ENCODE data around the gene GARRE1.
A peak's percentile ranks its signal among the peaks of the same experiment; 100 is the strongest.
"Not testable (repeated sequence)": the region's sequence is repeated elsewhere in the genome, so short reads cannot be mapped to it uniquely, and the experiment has no call there.

Gene GARRE1

DNA sequence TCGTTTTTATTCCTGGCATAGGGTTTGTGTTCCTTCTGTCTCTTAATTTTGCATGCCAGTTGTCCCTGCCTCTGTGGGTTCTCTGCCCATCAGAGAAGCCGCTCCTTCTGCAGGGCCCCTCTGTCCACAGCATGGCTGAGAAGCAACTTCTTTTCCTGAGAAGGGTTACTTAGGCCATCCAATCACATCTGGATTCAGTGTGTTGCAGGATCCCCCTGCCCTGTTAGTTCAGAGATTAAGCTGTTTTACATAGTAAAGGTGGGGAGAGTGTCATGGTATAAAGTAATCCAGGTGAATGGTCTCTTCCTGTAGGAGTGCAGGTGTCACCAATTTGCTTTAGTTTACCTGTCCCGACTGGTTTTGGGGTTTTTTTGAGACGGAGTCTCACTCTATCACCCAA is 22.9 kb upstream of the GARRE1 start:
- no peak for DNase-seq

DNA sequence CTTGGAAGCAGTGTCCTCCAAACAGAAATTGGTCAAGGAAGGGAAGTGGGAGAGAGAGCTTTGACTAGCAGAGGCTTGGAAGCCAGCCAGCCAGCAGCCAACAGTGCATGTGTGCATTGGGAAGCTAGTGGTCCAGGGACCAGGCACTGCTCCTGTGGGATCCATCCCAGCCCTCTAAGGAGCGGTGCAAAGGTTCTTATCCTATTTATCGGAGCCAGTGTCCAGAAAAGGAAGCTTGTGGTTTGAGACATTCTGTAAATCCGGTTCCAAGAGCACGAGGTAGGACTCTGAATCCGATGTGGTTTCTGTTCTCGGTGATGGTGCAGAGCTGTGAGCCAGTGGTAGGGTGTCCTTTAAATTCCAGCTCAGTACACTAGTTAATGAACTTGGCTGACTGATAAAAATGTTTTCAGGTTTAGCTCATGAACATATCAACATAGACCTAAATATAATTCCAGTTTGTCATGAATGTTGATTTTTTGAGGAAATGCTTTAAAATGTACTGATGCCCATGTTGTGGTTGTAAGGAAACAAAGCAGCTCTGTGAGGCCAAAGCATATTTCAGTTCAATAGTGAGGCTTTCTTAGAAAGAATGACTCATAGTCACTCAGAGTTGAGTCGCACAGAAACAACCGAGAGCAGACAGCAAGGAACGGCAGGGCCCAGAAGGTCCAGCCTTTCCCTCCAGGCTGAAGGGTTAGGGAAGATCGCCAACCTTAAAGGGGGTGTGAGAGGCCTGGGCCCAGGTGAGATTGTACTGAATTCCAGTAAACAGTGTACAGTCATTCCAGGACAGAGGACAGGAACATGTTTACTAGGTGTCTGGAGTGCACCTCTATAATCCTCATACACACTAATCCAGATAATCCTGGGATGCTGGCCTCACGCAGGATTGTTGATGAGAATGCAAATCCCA is 21.5 kb upstream of the GARRE1 start:
- DNase-seq, result no peak

DNA sequence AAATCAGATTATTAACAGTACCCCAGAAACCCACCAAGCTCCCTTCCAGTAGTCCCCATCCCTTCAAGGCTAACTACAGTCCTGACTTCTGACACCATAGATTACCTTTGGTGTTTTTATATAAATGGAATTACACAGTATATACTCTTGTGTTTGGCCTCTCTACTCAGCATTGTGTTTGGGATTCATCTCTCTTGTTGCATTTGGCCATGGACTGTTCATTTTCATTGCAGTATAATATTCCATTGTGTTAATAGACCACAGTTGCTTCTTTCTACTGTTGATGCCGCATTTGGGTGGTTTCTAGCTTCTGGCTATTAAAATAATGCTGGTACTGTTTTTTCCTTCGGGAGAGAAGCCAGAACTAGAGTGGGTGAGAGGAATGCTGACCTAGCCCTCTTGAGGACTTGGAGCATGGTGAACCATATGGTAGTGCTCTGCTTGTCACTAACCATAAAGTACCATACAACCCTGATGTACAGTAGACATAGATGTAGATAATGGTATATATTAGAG is 18.9 kb upstream of the GARRE1 start:
- DNase-seq, result no peak

DNA sequence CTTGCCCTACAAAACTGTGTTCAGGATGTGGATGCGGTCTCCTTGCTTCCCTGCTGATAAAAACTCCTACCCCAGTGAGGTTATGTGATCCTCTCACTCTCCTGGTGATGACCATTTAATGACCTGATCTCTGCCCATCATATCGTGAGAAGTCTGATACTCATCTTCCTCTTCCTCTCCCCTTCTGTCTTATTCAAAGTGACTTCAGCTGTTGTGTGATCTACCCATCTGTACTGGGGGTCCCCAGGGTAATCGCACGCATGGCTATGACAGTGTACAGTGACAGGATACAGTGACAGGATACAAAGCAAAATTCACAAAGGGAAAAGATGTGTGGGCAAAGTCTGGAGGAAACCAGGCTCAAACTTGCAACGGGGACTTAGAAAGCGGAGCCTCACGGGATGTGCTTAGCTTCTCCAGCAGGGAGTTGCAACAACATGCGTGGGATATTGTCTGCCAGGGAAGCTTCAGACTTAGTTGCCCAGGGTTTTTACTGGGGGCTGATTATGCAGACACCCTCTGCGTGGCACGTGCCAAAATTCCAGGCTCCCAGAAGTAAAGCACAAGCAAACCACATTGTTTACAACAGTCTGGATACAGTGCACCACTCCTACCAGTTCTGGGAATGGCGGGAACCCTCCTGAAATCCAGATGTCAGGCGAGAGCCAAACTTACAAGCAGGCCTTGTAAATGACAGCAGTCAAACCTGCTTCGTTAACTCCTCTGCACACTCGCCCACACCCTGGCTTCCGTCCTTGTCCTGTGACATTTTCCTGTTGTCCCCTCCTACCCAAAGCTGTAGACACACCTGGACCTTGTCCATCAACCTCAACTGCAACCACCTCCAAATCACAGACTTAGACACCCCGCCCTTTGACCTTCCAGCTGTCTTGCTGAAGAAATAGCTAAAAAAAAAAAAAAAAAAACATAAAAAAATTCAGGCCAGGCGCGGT is 18.0 kb upstream of the GARRE1 start:
- peak; percentile 52 for DNase-seq

DNA sequence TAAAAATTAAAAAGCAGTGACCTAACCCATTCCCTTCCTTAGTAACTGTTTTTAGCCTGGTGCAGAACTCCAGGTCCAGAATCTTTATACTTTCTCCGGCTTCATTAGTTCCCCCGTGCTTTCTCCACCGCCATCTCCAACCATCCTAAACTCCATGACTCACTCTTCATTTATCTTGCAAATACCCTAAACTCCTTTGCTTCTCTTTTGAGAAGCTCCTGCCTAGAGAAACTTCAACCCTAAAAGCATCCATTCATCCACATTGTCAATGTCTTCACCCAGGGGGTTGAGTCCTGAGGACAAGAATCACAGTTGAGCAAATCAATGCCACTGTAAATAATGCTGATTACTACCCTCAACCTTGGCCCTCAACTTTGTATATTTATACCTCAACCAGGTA is 17.1 kb upstream of the GARRE1 start:
- DNase-seq, result no peak

DNA sequence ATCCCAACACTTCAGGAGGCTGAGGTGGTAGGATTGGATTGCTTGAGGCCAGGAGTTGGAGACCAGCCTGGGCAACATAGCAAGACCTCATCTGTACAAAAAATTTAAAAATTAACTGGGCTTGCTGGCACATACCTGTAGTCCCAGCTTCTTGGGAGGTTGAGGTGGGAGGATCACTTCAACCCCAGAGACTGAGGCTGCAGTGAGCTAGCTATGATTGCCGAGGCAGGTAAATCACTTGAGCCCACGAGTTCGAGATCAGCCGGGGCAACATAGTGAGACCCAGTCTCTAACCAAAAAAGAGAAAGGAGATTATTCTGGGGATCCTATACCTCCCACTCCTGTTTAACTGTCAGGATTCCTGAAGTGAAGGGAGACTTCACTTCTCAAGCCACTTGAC is 16.4 kb upstream of the GARRE1 start:
- no peak for DNase-seq

DNA sequence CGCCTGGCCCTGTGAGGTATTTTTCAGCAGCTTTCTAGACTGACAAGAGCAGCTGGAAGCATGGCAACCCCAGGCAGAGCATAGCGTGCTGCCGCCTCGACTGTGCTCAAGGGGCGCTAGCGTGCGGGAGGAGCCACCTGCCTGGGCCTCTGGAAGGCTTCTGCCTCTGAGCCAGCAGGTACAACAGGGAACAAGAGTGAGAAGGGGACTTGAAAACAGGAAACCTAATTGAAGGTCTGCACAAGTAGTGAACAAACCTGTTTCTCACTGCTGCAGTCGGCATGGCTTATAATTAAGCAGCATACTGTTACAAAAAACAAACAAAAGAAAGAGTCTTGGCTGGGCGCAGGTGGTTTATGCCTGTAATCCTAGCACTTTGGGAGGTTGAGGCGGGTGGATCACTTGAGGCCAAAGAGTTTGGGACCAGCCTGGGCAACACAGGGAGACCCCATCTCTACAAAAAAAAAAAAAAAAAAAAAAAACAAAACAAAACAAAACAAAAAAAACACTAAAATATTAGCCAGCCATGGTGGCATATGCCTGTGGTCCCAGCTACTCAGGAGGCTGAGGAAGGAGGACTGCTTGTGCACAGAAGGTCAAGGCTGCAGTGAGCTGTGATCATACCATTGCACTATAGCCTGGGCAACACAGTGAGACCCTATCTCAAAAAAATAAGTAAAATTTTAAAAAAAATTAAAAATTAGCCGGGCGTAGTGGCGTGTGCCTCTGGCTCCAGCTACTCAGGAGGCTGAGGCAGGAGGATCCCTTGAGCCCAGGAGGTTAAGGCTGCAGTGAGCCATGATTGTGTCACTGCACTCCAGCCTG is 12.6 kb upstream of the GARRE1 start:
- peak; percentile 73 for DNase-seq

DNA sequence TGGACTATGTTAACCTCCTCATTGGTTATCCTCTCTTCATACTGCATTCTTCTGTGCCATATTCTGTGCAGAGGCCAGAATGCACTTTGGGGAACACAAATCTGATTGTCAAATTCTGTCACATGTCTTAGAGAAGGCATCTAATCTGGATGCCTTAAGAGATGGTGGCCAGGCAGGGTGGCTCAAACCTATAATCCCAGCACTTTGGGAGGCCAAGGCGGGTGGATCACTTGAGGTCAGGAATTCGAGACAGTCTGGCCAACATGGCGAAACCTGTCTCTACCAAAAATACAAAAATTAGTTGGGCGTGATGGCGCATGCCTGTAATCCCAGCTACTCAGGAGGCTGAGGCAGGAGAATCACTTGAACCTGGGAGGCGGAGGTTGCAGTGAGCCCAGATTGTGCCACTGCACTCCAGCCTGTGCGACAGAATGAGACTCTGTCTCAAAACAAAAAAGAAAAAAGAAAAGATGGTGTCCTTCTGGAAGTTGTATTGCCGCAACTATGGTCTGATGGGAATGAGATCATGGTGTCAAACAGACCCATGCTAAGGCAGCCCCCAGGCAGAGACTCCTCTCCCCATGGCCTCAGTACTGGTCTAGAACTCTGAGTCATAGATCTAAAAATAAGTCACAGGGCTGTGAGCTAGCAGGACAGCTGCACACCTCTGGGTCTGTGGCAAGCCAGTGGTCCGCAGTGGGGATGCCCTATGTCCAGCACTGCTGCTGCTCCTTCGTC is 11.0 kb upstream of the GARRE1 start:
- DNase-seq, result not testable (repeated sequence)

DNA sequence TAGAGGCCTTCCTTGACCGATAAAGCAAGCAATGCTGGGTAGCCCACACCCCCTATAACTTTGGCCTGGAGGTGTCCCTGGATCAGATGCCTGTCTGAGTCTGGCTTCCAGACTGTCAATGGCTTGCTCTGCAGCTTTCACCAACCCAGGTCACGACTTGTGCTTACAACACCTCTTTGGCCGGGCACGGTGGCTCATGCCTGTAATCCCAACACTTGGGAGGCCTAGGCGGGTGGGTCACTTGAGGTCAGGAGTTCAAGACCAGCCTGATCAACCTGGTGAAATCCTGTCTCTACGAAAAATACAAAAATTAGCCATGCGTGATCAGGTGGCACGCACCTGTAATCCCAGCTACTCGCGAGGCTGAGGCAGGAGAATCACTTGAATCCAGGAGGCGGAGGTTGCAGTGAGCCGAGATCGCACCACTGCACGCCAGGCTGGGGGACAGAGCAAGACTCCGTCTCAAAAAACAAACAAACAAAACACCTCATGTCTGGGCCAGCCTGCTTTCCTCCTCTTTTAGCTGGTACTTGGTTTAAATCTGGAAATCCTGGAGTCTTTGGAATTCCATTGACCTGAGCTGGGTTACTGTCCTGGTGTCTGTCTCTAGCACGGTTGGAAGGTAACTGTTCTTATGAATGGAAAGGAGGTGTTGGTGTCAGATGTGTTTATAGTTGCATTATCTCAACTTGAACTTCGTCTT is 10.3 kb upstream of the GARRE1 start:
- DNase-seq, result peak; percentile 37

DNA sequence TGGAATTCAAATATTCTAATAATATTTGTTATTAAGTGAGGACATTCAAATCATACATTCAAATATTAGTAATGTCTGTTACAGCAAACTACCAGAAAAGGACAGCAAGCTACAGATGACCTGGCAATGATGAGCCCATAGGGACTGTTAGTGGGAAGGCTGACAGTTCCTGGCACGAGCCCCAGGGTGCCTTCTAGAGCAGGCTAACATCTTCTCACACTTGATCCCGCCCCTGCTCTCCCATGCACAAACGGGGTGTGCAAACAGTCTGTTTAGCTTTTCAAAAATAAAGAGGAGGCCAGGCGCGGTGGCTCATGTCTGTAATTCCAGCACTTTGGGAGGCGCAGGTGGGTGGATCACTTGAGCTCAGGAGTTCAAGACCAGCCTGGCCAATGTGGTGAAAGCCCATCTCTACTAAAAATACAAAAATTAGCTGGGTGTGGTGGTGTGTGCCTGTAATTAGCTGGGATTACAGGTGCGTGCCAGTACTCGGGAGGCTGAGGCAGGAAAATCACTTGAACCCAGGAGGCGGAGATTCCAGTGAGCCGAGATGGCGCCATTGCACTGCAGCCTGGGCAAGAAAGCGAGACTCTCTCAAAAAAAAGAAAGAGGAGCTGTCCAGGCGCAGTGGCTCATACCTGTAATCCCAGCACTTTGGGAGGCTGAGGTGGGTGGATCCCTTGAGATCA is 9.6 kb upstream of the GARRE1 start:
- DNase-seq, result peak; percentile 60

DNA sequence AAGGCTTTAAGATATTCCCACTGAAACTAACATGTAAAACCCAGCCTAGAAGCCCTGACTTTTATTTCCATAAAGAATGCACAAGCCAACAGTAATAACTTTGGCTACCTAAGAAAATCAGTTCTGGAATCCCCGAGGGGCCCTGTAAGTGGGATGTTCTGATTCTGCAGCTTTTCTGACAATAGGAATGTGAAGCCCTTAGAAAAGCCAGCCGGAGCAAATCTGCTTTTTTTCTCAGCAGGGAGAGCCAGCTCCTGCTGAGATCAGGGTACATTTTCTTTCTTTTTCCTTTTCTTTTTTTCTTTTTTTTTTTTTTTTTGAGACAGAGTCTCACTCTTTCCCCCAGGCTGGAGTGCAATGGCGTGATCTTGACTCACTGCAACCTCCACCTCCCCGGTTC is 8.0 kb upstream of the GARRE1 start:
- no peak for DNase-seq

DNA sequence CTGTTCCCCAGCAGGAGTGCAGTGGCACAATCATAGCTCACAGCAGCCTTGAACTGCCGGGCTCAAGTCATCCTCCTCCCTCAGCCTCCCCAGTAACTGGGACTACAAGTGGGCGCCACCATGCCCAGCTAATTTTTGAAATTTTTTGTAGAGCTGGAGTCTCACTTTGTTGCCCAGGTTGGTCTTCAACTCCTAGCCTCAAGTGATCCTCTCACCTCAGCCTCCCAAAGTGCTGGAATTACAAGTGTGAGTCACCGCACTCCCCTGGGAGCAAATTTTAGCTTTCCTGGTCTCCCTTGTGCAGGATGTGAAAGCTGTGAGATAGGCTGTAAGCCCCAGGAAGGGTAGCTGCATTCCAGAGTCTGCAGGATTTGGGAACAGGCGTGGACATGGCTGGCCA is 5.4 kb upstream of the GARRE1 start:
- no peak for DNase-seq

DNA sequence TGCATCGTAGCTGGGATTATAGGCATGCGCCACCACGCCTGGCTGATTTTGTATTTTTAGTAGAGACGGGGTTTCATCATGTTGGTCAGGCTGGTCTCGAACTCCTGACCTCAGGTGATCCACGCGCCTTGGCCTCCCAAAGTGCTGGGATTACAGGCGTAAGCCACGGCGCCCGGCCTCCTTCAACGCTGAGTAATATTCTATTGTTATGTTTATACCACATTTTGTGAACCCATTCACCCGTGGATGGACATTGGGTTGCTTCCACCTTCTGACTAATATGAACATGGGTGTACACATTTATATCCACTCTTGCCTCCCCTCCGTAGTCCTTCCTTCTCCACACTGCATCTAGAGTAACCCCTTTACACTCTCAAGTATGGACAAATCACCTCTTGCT is 1.2 kb upstream of the GARRE1 start:
- DNase-seq, result not testable (repeated sequence)

DNA sequence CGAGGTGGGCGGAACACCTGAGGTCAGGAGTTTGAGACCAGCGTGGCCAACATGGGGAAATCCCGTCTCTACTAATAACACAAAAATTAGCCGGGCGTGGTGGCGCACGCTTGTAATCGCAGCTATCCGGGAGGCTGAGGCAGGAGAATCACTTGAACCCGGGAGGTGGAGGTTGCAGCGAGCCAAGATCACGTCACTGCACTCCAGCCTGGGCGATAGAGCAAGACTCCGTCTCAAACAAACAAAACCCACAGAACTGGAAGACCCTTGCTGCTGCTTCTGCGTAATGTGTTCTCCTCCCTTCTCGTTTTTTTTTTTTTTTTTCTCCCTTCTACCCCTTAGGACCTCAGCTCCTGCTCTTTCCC is 691 bp upstream of the GARRE1 start:
- DNase-seq, result not testable (repeated sequence)

DNA sequence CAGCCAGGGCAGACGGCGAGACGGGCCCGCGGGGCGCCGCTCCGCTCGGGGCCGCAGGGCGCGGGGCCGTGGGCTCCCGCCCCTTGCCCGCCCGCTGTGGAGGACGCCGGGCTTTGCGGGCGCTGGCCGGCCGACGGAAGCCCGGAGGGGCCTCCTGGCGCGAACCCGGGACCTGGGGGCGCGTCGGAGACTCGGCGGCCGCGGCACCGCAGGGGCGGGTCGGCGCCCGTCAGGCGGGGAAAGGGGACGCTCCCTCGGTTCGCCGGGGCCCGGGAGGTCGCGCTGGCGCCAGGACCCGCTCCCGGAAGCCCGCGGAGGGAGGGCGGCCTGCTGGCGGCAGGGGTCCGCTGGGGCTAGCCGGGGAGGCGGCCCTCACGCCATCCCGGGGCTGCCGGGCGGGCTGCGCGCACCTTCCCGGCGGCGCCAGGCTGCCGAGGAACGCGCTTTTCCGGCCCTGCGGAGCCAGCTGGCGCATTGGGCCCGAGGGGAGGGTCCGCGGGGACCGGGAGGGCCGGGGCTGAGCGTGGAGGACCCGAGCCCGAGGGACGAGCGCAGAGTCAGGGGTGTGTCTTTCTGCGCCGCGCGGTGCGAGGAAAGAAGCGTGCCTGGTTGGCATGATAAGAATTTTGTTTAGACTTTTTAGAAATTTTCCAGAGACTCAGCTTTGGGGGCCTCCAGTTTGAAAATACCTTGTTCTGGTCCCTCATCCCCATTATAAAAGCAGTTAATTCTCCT is 511 bp downstream of the GARRE1 start:
- peak; percentile 44 for DNase-seq

DNA sequence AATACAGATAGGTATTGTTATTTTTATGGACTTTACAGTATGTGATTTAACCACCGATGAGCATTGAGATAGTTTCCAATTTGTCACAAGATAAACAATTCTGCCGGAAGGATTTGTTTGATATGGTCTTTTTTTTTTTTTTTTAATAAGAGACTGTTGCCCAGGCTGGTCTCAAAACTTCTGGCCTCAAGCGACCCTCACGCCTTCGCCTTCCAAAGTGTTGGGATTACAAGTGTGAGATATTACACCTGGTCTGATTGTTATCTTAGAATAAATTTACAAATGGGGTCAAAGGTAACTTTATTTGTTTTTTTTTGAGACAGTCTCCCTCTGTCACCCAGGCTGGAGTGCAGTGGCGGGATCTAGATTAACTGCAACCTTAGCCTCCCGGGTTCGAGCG is 1.2 kb downstream of the GARRE1 start:
- no peak for DNase-seq

DNA sequence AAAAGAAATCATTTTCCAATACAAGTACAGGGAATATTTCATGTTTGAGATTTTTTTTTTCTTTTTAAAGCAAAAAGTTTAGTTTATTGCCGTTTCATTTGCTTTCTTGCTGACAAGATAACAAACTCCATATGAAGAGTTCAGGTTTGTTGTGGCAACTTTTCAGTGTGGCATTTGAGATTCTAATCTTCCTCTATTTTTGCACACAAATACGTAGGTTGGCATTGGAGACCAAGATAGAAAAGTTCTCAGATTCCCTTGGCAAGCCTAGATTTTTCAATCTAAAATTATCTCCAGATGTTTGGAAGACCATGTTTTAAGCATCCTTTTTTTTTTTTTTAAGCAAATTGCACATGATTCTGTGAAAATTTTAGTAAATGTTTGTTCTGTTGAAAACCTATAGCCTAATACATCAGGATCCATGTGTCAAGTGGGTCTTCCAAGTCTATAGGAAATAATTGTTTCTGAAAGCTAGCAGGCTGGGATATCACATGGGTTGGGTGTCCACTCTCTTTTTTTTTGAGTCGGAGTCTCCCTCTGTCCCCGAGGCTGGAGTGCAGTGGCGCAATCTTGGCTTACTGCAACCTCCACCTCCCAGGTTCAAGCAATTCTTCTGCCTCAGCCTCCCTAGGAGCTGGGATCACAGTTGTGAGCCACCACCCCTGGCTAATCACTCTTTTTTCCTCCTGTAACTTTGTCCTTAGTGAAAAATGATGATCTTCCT is 2.6 kb downstream of the GARRE1 start:
- DNase-seq, result no peak

DNA sequence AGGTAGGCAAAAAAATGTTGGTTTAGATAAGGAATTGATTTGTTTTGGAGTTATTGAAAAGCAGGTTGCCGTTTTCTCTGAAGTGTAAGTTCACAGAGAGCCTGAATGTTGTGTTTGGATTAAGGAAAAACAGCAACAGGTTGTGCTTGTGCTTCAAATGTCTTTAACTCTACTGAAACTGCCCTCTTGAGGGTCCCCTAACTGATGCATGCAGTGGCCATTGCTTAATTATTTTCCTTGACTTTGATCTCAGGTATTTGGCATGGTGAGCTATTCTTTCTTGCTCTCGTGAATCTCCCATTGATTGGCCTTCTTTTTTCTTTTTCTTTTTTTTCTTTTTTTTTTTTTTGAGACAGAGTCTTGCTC is 3.2 kb downstream of the GARRE1 start:
- DNase-seq, result no peak

DNA sequence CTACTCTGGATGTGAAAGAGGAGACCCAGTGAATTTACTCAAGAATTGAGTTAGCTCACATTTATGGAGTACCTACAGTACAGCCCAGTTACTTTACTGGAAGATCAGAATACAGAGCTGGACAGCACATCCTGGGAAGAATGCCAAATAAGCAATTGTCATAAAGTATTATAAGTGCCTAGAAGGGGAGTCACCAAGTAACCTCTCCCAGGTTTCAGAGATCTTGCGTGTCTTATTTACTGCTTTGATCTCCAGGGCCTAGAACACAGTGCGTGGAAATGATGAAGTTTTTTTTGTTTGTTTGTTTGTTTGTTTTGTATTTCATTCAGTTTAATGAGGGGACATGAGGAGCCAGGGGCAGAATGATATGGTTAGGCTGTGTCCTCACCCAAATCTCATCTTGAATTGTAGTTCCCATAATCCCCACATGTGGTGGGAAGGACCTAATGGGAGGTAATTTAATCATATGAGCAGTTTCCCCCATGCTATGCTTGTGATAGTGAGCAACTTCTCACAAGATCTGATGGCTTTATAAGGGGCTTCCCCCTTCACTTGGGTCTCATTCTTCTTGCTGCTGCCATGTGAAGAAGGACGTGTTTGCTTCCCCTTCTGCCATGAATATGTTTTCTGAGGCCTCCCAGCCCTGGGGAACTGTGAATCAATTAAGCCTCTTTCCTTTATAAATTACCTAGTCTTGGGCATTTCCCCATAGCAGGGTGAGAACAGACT is 5.2 kb downstream of the GARRE1 start:
- DNase-seq, result no peak
